ENCODE data around the gene CDADC1. TPM values are rescaled to one million over a fixed set of nuclear protein-coding genes. Genes with fewer than 3 reads are reported as not detected.

CDADC1 gene
- total and polyA plus RNA-seq, 2 experiments from 2014 or later: 1.8 to 13.7 TPM

- Histone ChIP-seq H3K36me3 (ENCODE audit: low read depth) (no peaks in the 10 kb centered on the region; the same call in 1 of the 2 replicates), H3K4me1 (ENCODE audit: insufficient read depth) (no peaks in the 10 kb centered on the region), H3K27ac (no peak overlapping the region), H3F3A (ENCODE audit: insufficient read depth) (peaks cover 18% of the 10 kb centered on the region), H3K9ac (no peak overlapping the region), H3K9me2 (ENCODE audit: insufficient read depth) (no peaks in the 10 kb centered on the region), H2AFZ (no peak overlapping the region), H4K20me1 (ENCODE audit: insufficient read depth) (no peaks in the 10 kb centered on the region), H3K79me2 (ENCODE audit: insufficient read depth) (no peaks in the 10 kb centered on the region), H3K4me2 (ENCODE audit: unreplicated experiment) (no peak overlapping the region), H3K27me3 (replicated peaks; ENCODE audit: insufficient read depth) (peaks cover 41% of the 10 kb centered on the region), H3K9me3 (ENCODE audit: low read depth) (no peaks in the 10 kb centered on the region), H3K4me3 (no peak overlapping the region)
- in situ Hi-C loops (cut with MboI): no loop called here
- no peak for DNase-seq
- TF ChIP-seq EZH2 (IDR thresholded peaks at IDR 0.05; ENCODE audit: insufficient read depth, poor library complexity, severe bottlenecking) (no peak), EZH2phosphoT487 (IDR thresholded peaks at IDR 0.05; ENCODE audit: insufficient read depth, low read depth) (no peak)
- 78 to 84% methylated on average over 6 of the region's 6 CpGs for WGBS, 2 experiments (ENCODE audit: low coverage in 1 of 2, low lambda C conversion rate in 2 of 2, missing lambda C conversion rate in 2 of 2)
Measured at GRCh38 chr13:49216334-49216733, 31.4 kb upstream of the CDADC1 start.

GRCh38 chr13:49217962-49218492 is 29.7 kb upstream of the CDADC1 start:
- Histone ChIP-seq H4K20me1 (ENCODE audit: insufficient read depth) (no peaks in the 10 kb centered on the region), H3K9ac (no peak overlapping the region), H2AFZ (peak overlapping the region; percentile 37; the same call in 1 of the 2 replicates), H3K27ac (no peak overlapping the region), H3K4me3 (no peak overlapping the region), H3K79me2 (ENCODE audit: insufficient read depth) (no peaks in the 10 kb centered on the region), H3K27me3 (replicated peaks; ENCODE audit: insufficient read depth) (peaks cover 58% of the 10 kb centered on the region), H3K36me3 (ENCODE audit: low read depth) (no peaks in the 10 kb centered on the region), H3K9me3 (ENCODE audit: low read depth) (no peaks in the 10 kb centered on the region), H3K4me2 (ENCODE audit: unreplicated experiment) (no peak overlapping the region), H3K4me1 (ENCODE audit: insufficient read depth) (no peaks in the 10 kb centered on the region), H3F3A (ENCODE audit: insufficient read depth) (peaks cover 16% of the 10 kb centered on the region), H3K9me2 (ENCODE audit: insufficient read depth) (no peaks in the 10 kb centered on the region)
- in situ Hi-C loops (cut with MboI): no loop called here
- TF ChIP-seq EZH2phosphoT487 (IDR thresholded peaks at IDR 0.05; ENCODE audit: insufficient read depth, low read depth) (no peak), EZH2 (IDR thresholded peaks at IDR 0.05; ENCODE audit: insufficient read depth, poor library complexity, severe bottlenecking) (no peak)
- DNase-seq: no peak
- 23 to 27% methylated on average over 17 of the region's 17 CpGs for WGBS, 2 experiments (ENCODE audit: low coverage in 1 of 2, low lambda C conversion rate in 2 of 2, missing lambda C conversion rate in 2 of 2)

GRCh38 chr13:49218493-49219051 is 29.2 kb upstream of the CDADC1 start:
- Histone ChIP-seq H3K79me2 (ENCODE audit: insufficient read depth) (no peaks in the 10 kb centered on the region), H3K4me1 (ENCODE audit: insufficient read depth) (no peaks in the 10 kb centered on the region), H3K36me3 (ENCODE audit: low read depth) (no peaks in the 10 kb centered on the region), H3K27me3 (replicated peaks; ENCODE audit: insufficient read depth) (peaks cover 63% of the 10 kb centered on the region), H3K27ac (no peak overlapping the region), H3K4me3 (no peak overlapping the region), H3K4me2 (ENCODE audit: unreplicated experiment) (no peak overlapping the region), H3K9me3 (ENCODE audit: low read depth) (no peaks in the 10 kb centered on the region), H2AFZ (peak overlapping the region; percentile 37; the same call in 1 of the 2 replicates), H3F3A (ENCODE audit: insufficient read depth) (peaks cover 10% of the 10 kb centered on the region), H3K9me2 (ENCODE audit: insufficient read depth) (no peaks in the 10 kb centered on the region), H4K20me1 (ENCODE audit: insufficient read depth) (no peaks in the 10 kb centered on the region), H3K9ac (no peak overlapping the region)
- peak; percentile 36 for DNase-seq
- TF ChIP-seq EZH2 (IDR thresholded peaks at IDR 0.05; ENCODE audit: insufficient read depth, poor library complexity, severe bottlenecking): peak; percentile 64
- TF ChIP-seq EZH2phosphoT487 (IDR thresholded peaks at IDR 0.05; ENCODE audit: insufficient read depth, low read depth): no peak
- WGBS, 2 experiments (ENCODE audit: low coverage in 1 of 2, low lambda C conversion rate in 2 of 2, missing lambda C conversion rate in 2 of 2): 14 to 18% methylated on average over 25 of the region's 25 CpGs
- in situ Hi-C loops (cut with MboI): no loop called here

- Histone ChIP-seq H3K27ac (no peak overlapping the region), H3K27me3 (replicated peaks; ENCODE audit: insufficient read depth) (peaks cover 65% of the 10 kb centered on the region), H3K9me3 (ENCODE audit: low read depth) (no peaks in the 10 kb centered on the region), H4K20me1 (ENCODE audit: insufficient read depth) (no peaks in the 10 kb centered on the region), H3K4me2 (ENCODE audit: unreplicated experiment) (no peak overlapping the region), H3K36me3 (ENCODE audit: low read depth) (no peaks in the 10 kb centered on the region), H3F3A (ENCODE audit: insufficient read depth) (0 out of 2 replicates have a peak, but pooled peaks cover 2% of the 10 kb centered on the region), H3K4me3 (peak overlapping the region; percentile 52), H3K4me1 (ENCODE audit: insufficient read depth) (no peaks in the 10 kb centered on the region), H2AFZ (peak overlapping the region; percentile 56), H3K9ac (no peak overlapping the region), H3K9me2 (ENCODE audit: insufficient read depth) (no peaks in the 10 kb centered on the region), H3K79me2 (ENCODE audit: insufficient read depth) (no peaks in the 10 kb centered on the region)
- TF ChIP-seq EZH2phosphoT487 (IDR thresholded peaks at IDR 0.05; ENCODE audit: insufficient read depth, low read depth) (0 out of 2 replicates have a peak, but pooled peaks have one; percentile 46), EZH2 (IDR thresholded peaks at IDR 0.05; ENCODE audit: insufficient read depth, poor library complexity, severe bottlenecking) (peak; percentile 90)
- no peak for DNase-seq
- WGBS, 2 experiments (ENCODE audit: low coverage in 1 of 2, low lambda C conversion rate in 2 of 2, missing lambda C conversion rate in 2 of 2): 8 to 14% methylated on average over 16 to 17 of the region's 17 CpGs
- in situ Hi-C loops (cut with MboI): no loop called here
Measured at GRCh38 chr13:49219647-49220035, 28.1 kb upstream of the CDADC1 start.

Measured in GM23248 (cell line).